HG02588 (cell line): ENCODE results near the gene MBD3L3.
"Not testable (repeated sequence)": the region's sequence is repeated elsewhere in the genome, so short reads cannot be mapped to it uniquely, and the experiment has no call there.

Experiments used
- ATAC-seq: cut with Tn5 transposase; IDR thresholded peaks from one replicate; pipeline ENCODE4 v1.9.1; 2021; ENCODE audit warnings: mild to moderate bottlenecking, moderate library complexity; ENCODE audit not compliant: unreplicated experiment

The MBD3L3 gene

GRCh38 chr19:7058576-7058975 lies at the start of gene MBD3L3:
Gene MBD3L3 (minus strand): TSS chr19:7058676. CDS start chr19:7058605, 71 bp downstream.
- ATAC-seq = not testable (repeated sequence)

DNA sequence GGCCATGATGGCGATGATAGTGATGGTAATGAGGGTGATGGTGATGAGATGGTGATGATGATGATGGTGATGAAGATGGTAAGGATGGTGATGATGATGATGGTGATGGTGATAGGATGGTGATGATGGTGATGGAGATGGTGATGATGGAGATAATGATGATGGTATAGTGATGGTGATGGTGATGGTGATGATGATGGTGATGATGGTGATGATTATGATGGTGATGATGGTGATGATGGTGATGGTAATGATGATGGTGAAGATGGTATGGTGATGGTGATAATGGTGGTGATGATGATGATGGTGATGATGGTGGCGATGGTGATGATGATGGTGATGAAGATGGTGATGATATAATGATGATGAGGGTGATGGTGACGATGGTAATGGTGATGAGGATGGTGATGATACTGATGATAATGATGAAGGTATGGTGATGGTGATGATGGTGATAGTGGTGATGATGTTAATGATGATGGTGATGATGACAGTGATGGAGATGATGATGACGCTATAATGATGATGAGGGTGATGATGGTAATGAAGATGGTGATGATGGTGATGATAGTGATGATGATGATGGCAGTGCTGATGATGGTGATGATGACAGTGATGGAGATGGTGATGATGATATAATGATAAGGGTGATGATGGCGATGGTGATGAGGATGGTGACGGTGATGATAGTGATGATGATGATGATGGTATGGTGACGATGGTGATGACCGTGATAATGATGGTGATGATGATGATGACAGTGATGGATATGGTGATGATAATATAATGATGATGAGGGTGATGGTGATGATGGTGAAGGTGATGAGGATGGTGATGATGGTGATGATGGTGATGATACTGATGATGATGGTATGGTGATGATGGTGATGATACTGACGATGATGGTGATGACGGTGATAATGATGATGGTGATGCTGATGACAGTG lies 48.5 kb upstream of the MBD3L3 start:
- no peak for ATAC-seq

GRCh38 chr19:7104747-7105447 lies 46.4 kb upstream of the MBD3L3 start:
- ATAC-seq = no peak

- no peak for ATAC-seq
Measured at GRCh38 chr19:7101498-7102253, 43.2 kb upstream of the MBD3L3 start.

DNA sequence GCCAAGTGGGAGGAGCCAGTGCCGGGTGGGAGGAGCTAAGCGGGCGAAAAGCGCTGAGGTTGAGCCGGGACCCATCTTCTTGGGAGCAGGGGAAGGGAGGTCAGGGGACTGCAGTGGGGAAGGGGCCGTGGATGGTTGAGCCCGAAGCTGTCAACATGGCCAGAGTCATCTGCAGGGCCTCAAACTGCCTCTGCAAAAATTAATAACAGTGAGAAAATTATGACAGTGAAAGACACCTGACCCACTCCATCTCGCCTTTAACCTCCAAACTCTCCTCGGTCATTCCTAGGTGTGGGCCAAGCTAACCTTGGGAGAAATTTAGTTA lies 41.1 kb upstream of the MBD3L3 start:
- ATAC-seq = no peak

DNA sequence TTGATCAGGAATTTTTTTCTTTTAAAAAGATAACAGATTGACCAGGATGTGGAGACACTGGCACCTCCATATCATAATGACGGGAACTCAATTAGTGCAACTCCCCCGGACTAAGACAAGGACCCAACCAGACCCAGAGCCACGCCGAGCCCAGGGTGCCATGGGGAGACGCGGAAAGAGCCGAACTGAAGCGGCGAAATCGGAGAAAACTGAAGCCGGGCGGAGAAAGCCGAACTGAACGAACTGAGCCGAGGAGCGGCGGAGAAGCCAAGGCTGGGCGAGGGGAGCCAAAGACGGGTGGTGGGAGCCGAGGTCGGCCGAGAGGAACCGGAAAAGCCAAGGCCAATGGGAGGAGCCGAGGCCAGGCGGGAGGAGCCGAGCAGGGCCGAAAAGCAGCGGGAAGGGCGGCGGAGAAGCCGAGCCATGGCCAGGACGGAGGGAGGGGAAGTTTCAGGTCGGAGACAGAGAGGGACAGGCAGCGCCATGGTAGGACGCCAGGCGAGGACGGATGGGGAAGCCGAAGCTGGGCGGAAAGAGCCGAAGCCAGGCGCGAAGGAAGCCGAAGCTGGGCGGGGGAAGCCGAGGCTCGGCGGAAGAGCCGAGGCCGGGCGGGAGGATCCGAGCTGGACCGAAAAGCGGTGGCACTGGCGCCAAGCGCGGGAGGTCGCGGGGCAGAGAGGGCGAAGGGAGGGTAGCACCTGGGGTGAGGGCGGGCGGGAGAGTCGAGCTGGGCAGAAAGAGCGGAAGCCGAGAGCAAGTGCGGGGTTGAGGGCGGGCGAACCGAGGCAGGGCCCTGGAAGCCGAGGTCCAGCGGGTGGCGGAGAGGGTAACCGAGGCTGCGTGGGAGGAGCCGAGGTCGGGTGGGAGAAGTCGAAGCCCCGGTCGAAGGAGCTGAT lies 40.5 kb upstream of the MBD3L3 start:
- ATAC-seq = peak; percentile 89

- ATAC-seq = no peak
Measured at GRCh38 chr19:7098096-7098495, 39.6 kb upstream of the MBD3L3 start.

GRCh38 chr19:7088999-7089398 lies 30.5 kb upstream of the MBD3L3 start:
- no peak for ATAC-seq

DNA sequence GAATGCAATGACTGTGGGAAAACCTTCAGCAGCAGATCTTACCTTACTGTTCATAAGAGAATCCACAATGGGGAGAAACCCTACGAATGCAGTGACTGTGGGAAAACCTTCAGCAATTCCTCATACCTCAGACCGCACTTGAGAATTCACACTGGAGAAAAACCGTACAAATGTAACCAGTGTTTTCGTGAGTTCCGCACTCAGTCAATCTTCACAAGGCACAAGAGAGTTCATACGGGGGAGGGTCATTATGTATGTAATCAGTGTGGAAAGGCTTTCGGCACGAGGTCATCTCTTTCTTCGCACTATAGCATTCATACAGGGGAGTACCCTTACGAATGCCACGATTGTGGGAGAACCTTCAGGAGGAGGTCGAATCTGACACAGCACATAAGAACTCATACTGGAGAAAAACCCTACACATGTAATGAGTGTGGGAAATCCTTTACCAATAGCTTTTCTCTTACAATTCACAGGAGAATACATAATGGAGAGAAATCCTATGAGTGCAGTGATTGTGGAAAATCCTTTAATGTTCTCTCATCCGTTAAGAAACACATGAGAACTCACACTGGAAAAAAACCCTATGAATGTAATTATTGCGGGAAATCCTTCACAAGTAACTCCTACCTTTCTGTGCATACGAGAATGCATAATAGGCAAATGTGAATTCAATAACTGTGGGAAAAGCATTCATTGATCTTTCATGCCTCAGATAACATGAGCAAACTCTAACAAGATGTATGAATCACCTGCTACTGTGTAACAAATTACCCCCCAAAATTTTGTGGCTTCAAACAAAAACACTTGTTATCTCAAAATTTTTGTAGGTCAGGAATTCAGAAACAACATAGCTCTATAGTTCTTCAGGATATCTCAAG lies 24.8 kb upstream of the MBD3L3 start:
- ATAC-seq = no peak

DNA sequence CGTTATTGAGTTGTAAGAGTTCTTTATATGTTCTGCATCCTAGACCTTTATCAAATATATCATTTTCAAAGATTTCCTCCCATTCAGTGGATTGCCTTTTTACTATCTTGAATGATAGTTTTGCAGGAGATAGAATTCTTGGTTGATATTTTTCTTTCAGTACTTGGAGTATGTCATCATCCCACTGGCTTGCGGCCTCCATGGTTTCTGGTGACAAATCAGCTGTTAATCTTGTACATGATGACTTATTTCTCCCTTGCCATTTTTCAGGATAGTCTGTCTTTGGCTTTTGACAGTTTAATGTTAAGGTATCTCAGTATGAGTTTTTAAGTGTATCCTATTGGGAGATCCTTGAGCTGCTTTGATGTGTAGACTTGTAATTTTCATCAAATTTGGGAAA lies 19.5 kb upstream of the MBD3L3 start:
- no peak for ATAC-seq

GRCh38 chr19:7076151-7076550 lies 17.7 kb upstream of the MBD3L3 start:
- no peak for ATAC-seq

- ATAC-seq = no peak
Measured at GRCh38 chr19:7074705-7075282, 16.3 kb upstream of the MBD3L3 start.

DNA sequence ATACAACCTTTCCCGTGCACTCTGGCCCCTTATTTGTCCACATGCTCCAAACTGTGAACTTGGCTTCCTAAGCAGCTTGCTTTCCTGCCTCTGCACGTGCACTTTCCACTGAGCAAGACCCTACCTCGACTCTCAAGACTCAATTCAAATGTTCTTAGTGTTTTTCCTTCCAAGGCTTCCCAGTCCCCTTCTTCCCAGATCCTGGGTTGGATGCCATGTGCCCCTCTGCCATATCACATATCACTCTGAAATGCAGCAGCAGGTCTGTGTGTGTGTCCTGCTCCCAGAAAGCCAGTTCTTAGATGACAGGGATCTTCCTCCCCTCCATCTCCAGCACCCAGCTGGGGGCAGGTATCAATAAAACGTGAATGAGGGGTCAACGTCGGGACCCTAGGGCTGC lies 14.1 kb upstream of the MBD3L3 start:
- ATAC-seq = no peak

GRCh38 chr19:7069904-7070226 lies 11.4 kb upstream of the MBD3L3 start:
- no peak for ATAC-seq

GRCh38 chr19:7069042-7069903 lies 10.8 kb upstream of the MBD3L3 start, which contains the start of gene ZNF557:
Gene ZNF557 (plus strand): TSS chr19:7069703. CDS start chr19:7075075, 5,372 bp downstream.
- ATAC-seq = peak; percentile 92

DNA sequence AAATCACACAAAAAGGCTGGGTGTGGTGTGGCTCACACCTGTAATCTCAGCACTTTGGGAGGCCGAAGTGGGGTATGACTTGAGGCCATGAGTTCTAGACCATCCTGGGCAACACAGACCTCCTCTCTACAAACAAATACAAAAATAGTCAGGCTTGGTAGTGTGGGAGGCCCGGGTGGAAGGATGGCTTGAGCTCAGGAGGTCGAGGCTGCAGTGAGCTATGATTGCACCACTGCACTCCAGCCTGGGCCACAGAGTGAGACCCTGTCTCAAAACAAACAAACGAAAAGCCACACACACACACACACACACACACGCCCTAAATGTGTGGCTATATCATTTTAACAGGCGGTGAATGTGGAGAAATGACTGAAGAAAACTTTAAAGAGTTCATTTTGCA lies 10.1 kb upstream of the MBD3L3 start:
- ATAC-seq = no peak

- ATAC-seq = no peak
Measured at GRCh38 chr19:7067716-7068115, 9.2 kb upstream of the MBD3L3 start.

GRCh38 chr19:7067122-7067521 lies 8.6 kb upstream of the MBD3L3 start:
- ATAC-seq = not testable (repeated sequence)
